Measurements from ENCODE around the gene RNU6-9. TPM values are rescaled to one million over a fixed set of nuclear protein-coding genes. Genes with fewer than 3 reads are reported as not detected.

RNU6-9 gene
- not detected in 2 replicates for total RNA-seq

GRCh38 chr19:892894-893689 lies at the start of gene RNU6-9, which contains the start of gene MED16:
Gene RNU6-9, plus strand, starts transcription at chr19:893484.
Gene MED16, minus strand, starts transcription at chr19:893187. Its CDS starts 2,056 bp downstream, at chr19:891131.

GRCh38 chr19:852136-853013 lies 40.9 kb upstream of the RNU6-9 start, which contains the start of gene ELANE:
Gene ELANE, plus strand, starts transcription at chr19:852303. Its CDS starts 26 bp downstream, at chr19:852329.

GRCh38 chr19:858868-859843 lies 34.1 kb upstream of the RNU6-9 start, which contains the start of gene CFD:
Gene CFD, plus strand, starts transcription at chr19:859664. Its CDS starts 26 bp downstream, at chr19:859690.

DNA sequence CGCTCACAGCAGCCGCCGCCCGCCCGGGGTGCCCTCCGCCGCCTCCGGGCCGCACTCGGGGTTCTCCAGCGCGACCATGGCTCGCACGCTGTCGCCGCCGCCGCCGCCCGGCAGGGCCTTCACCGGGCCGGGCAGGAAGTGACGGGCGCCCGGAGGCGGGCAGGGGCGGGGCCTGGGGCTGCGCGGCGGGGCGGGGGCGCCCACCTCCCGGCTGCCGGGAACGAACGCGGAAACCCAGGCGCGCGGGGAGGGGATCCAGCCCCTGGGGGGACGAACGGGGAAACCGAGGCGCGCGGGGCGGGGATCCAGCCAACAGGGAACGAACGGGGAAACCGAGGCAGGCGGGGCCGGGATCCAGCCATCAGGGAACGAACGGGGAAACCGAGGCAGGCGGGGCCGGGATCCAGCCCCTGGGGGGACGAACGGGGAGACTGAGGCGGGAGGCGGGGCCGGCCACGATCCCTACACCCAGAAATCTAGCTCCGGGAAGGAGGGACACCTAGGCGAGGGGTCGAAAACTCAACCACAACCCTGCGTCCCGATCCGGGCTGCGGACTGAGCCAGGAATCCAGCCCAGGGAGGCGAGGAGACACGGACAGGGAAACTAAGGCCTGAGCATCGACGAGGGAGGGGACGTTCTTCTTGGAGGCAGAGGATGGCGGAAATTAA lies 19.9 kb downstream of the RNU6-9 start, which contains the start of gene R3HDM4:
R3HDM4 (minus strand) TSS at position 140 of the 669 bp plus-strand sequence; CDS start at position 78, 62 bp downstream.

GRCh38 chr19:917323-918151 lies 24.3 kb downstream of the RNU6-9 start, which contains the start of gene KISS1R:
Gene KISS1R, plus strand, starts transcription at chr19:917333. Its CDS starts 170 bp downstream, at chr19:917503.

GRCh38 chr19:925526-926322 lies 32.4 kb downstream of the RNU6-9 start, which contains the start of gene ARID3A:
Gene ARID3A, plus strand, starts transcription at chr19:926035. Its CDS starts 3,494 bp downstream, at chr19:929529.

Small RNAs within 50 kb of the gene (small RNA-seq; reads per million reads assigned to genes)
- gene RNU6-9 (ENCODE audit: low replicate concordance), result 3.1 reads per million, percentile 79 among the genes with 10 or more reads in this experiment

Other genes with a start within 250 kb of the RNU6-9 start
- gene RNF126, start 230.3 kb upstream of the RNU6-9 start, total RNA-seq, result 52.7 and 82.6 TPM in 2 replicates
- gene FSTL3, start 217.1 kb upstream of the RNU6-9 start, total RNA-seq, result 98.0 and 117 TPM in 2 replicates
- not detected in 2 replicates for gene PRSS57, start 198.0 kb upstream of the RNU6-9 start, total RNA-seq
- gene PALM, start 184.5 kb upstream of the RNU6-9 start, total RNA-seq, result 0.72 and 8.5 TPM in 2 replicates
- gene MISP, start 142.4 kb upstream of the RNU6-9 start, total RNA-seq, result 0.14 and 0.22 TPM in 2 replicates
- gene PTBP1, start 96.0 kb upstream of the RNU6-9 start, total RNA-seq, result 117 and 262 TPM in 2 replicates
- gene PLPPR3, start 71.5 kb upstream of the RNU6-9 start, total RNA-seq, result 0.22 TPM in 1 of 2 replicates, not detected in the other
- gene AZU1, start 65.6 kb upstream of the RNU6-9 start, total RNA-seq, result not detected in 2 replicates
- gene PRTN3, start 52.5 kb upstream of the RNU6-9 start, total RNA-seq, result not detected in 2 replicates
- not detected in 2 replicates for gene ELANE, start 41.2 kb upstream of the RNU6-9 start, total RNA-seq
- gene CFD, start 33.8 kb upstream of the RNU6-9 start, total RNA-seq, result 2.4 and 62.4 TPM in 2 replicates
- gene MED16, start 297 bp upstream of the RNU6-9 start, total RNA-seq, result 45.8 and 58.6 TPM in 2 replicates
- gene R3HDM4, start 19.7 kb downstream of the RNU6-9 start, total RNA-seq, result 32.2 and 41.9 TPM in 2 replicates
- gene KISS1R, start 23.8 kb downstream of the RNU6-9 start, total RNA-seq, result 0.14 TPM in 1 of 2 replicates, not detected in the other
- 83.9 and 112 TPM in 2 replicates for gene ARID3A, start 32.6 kb downstream of the RNU6-9 start, total RNA-seq
- gene WDR18, start 90.9 kb downstream of the RNU6-9 start, total RNA-seq, result 55.7 and 58.2 TPM in 2 replicates
- gene GRIN3B, start 106.9 kb downstream of the RNU6-9 start, total RNA-seq, result 0.14 and 0.66 TPM in 2 replicates
- 119 and 132 TPM in 2 replicates for gene TMEM259, start 127.6 kb downstream of the RNU6-9 start, total RNA-seq
- gene RNU6-2, start 128.0 kb downstream of the RNU6-9 start, total RNA-seq, result not detected in 2 replicates
- gene CNN2, start 133.1 kb downstream of the RNU6-9 start, total RNA-seq, result 541 and 553 TPM in 2 replicates
- gene ABCA7, start 146.6 kb downstream of the RNU6-9 start, total RNA-seq, result 18.0 and 19.0 TPM in 2 replicates
- gene ARHGAP45, start 173.7 kb downstream of the RNU6-9 start, total RNA-seq, result 1.7 and 3.5 TPM in 2 replicates
- 111 and 123 TPM in 2 replicates for gene POLR2E, start 201.9 kb downstream of the RNU6-9 start, total RNA-seq
- gene GPX4, start 210.5 kb downstream of the RNU6-9 start, total RNA-seq, result 150 and 588 TPM in 2 replicates

All from placental pericyte (primary cell).